ENCODE data around the gene SLC25A51.

Gene SLC25A51

DNA sequence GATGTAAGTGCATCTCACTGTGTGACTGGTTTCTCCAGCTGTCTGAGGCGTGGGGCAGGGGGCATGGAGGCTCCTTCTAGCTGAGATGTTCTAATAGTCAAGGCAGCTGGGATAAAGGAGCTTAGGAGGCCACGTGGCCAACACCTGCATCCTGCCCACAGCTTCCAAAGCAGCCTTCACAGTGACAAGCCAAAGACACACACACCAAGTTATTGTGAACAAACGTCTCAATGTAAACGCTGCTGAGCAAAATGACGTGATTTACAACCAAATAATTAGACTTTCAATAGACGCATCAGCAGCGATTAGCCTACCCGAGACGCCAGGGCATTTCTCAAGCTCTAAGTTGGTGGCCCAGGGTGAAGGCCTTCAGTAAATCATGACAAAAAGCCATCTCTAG is 23.2 kb upstream of the SLC25A51 start:
- H3K4me3 Mint-ChIP-seq, result no peak overlapping the region
- H3K9me3 Mint-ChIP-seq (ENCODE audit: low read depth), result no peaks in the 10 kb centered on the region
- H3K27me3 Mint-ChIP-seq, result no peaks in the 10 kb centered on the region
- no peaks in the 10 kb centered on the region for H3K36me3 Mint-ChIP-seq
- no peaks in the 10 kb centered on the region for H3K4me1 Mint-ChIP-seq (ENCODE audit: low read depth)
- no peak overlapping the region for H3K27ac Mint-ChIP-seq

DNA sequence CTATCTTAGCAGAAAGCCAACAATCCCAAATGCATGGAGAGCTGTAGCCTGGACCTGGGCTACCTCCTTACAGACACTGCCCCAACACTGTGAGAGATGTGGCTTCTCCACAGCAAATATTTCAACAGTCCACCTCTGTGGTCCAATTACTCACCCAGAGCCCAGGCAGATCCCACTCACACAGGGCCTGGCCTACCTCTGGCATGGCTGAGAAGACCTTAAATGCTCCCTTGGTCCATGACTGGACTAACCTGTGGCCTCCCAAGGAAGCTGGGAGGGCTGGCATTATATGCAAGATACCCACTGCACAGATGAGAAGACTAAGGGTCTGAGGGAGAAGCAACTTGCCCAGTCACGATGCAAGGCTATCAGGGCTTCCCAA is 22.8 kb upstream of the SLC25A51 start:
- H3K27me3 Mint-ChIP-seq, result no peaks in the 10 kb centered on the region
- H3K9me3 Mint-ChIP-seq (ENCODE audit: low read depth), result no peaks in the 10 kb centered on the region
- H3K4me3 Mint-ChIP-seq, result no peak overlapping the region
- H3K36me3 Mint-ChIP-seq, result no peaks in the 10 kb centered on the region
- H3K27ac Mint-ChIP-seq, result no peak overlapping the region
- H3K4me1 Mint-ChIP-seq (ENCODE audit: low read depth), result no peaks in the 10 kb centered on the region

DNA sequence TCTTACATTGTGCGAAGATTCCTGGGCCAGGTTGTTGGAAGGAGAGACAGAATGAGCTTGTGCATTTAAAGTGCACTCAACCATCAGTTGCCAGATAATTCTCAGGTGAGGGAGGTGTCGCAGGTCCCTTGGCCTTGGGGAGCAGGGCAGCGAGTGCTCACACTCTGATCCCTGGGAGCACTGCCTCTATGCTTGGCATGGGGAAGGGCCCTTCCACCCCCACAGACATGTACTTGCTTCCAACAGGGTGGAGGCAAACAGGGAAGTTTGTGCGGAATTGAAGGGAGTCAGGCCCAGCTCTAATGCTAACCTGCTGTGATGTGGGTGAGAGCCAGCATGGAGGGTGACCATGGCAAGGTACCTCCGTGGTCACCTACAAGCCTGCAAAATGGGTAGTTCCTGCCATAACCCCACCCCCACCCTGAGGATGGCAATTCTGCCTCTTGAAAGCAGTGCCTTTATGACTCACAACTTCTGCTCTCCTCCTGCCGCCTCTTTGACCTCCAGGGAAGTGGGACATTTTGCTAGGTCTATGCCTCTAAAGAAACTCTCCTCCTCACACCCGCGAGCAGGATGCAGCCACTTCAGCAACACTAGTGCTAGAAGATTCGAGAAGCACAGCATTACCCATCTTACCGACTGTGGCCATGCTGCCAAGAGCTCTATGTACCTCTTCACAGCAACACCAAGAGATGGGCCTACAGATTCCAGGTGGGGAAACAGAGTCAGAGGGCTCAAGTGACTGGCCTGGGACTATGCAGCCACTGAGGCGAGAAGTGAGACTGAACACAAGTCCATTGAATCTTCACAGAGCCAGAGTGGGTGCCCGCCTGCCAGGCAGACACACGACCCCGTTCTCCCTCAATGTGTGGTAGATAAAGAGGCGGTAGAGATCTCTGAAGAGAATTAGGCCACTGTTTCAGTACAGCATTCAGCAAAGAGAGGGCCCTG is 22.1 kb upstream of the SLC25A51 start:
- no peaks in the 10 kb centered on the region for H3K27me3 Mint-ChIP-seq
- H3K9me3 Mint-ChIP-seq (ENCODE audit: low read depth), result no peaks in the 10 kb centered on the region
- H3K27ac Mint-ChIP-seq, result no peak overlapping the region
- H3K36me3 Mint-ChIP-seq, result no peaks in the 10 kb centered on the region
- no peaks in the 10 kb centered on the region for H3K4me1 Mint-ChIP-seq (ENCODE audit: low read depth)
- H3K4me3 Mint-ChIP-seq, result no peak overlapping the region

DNA sequence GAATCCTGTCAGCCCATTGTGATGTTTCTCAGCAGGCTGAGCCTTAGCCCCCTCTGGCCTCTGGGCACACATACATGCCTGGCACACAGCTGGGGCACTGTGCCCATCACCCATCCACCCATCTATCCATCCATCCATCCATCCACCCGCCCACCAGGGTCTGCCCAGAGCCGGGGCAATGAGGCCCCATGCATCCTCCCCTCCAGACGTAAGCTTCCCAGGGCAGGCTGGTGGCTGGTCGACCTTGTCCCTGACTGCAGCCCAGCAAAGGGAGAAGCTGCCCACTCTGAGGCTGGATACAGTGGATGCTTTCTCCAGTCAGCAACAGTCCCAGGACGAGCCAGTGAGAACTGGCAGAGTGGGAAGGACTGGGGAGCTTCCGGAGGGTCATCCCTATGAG is 21.1 kb upstream of the SLC25A51 start:
- Mint-ChIP-seq H3K4me3 (no peak overlapping the region), H3K27ac (no peak overlapping the region), H3K27me3 (no peaks in the 10 kb centered on the region), H3K9me3 (ENCODE audit: low read depth) (no peaks in the 10 kb centered on the region), H3K36me3 (no peaks in the 10 kb centered on the region), H3K4me1 (ENCODE audit: low read depth) (no peaks in the 10 kb centered on the region)

DNA sequence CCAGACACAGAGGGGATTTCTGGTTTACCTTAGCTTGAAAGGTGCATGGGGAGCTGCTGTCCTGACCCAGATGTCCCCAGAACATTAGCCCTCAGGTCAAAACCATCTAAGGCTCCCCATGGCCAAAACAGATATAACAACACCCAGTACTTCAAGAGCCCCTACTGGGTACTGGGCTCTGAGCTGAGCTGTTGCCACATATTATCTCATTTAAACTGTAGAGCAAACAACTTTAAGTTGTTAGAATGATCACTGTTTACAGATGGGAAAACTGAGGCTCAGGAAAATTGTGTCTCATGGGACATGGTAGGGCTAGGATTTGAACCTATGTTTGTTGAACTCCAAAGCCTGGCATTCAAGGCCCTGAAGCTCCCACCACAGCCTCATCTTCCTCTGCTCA is 20.6 kb upstream of the SLC25A51 start:
- H3K4me1 Mint-ChIP-seq (ENCODE audit: low read depth), result no peaks in the 10 kb centered on the region
- H3K27ac Mint-ChIP-seq, result no peak overlapping the region
- no peaks in the 10 kb centered on the region for H3K36me3 Mint-ChIP-seq
- H3K4me3 Mint-ChIP-seq, result no peak overlapping the region
- H3K9me3 Mint-ChIP-seq (ENCODE audit: low read depth), result no peaks in the 10 kb centered on the region
- no peaks in the 10 kb centered on the region for H3K27me3 Mint-ChIP-seq

DNA sequence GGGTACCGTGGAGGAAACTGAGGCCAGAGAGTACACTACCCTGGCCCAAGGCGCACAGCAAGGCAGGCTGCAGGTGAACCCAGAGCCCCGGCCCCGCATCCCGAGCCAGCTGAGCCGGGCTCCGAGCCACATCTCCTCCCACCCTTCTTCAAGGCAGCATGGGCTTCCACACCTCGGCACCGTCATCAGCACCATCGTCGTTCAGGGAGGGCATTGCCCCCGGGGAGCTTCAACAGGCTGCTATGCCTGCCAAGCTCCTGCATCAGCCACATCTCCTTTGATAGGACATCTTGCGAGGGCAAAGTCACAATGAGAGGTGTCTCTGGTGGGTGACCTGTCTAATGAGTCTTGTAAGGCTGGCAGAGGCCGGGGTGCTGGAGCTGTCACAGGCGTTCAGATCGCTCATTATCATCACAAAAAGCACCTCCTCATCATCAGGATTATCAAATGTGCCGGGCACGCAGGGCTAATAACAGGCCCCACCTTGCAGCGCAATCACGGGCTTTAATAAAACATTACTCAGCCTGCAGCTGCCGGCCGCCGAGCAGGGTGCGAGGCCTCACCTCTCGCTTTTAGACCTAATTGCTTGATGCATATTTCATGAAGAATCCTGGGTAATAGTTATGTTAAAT is 20.0 kb upstream of the SLC25A51 start:
- Mint-ChIP-seq H3K27ac (no peak overlapping the region), H3K4me3 (no peak overlapping the region), H3K36me3 (no peaks in the 10 kb centered on the region), H3K27me3 (no peaks in the 10 kb centered on the region), H3K4me1 (ENCODE audit: low read depth) (no peaks in the 10 kb centered on the region), H3K9me3 (ENCODE audit: low read depth) (no peaks in the 10 kb centered on the region)

DNA sequence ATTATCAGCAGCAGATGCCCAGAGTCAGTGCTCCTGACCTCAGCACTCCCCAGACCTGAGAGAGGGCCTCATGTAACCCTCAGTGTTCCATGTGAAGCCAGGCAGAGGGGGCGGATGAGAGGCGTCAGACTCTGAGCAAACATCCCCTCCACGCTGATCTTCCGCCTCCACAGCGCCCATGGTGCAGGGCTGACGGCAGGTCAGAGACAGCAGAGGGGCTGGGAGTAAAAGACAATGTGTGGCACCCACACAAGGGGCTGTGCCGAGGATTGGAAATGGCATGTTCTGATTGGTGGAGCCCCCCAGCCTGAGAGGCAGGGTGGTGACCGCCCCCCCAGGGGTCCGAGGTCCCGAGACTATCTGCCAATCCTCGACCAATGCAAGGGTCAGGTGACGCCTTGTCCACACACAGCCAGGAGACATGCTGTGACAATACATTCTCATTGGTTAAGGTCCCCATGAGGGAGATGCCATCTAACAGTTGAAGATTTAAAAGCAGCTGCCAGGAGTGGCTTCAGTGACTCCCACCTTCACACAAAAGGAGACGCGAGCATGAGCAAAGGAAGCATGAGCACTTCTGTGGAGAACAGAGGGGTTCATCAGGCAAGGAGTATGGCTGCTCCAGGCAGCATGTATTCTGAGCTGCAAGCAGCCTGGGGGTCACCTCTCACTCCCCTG is 19.3 kb upstream of the SLC25A51 start:
- Mint-ChIP-seq H3K9me3 (ENCODE audit: low read depth) (no peaks in the 10 kb centered on the region), H3K27me3 (no peaks in the 10 kb centered on the region), H3K27ac (no peak overlapping the region), H3K4me1 (ENCODE audit: low read depth) (no peaks in the 10 kb centered on the region), H3K4me3 (no peak overlapping the region), H3K36me3 (no peaks in the 10 kb centered on the region)

DNA sequence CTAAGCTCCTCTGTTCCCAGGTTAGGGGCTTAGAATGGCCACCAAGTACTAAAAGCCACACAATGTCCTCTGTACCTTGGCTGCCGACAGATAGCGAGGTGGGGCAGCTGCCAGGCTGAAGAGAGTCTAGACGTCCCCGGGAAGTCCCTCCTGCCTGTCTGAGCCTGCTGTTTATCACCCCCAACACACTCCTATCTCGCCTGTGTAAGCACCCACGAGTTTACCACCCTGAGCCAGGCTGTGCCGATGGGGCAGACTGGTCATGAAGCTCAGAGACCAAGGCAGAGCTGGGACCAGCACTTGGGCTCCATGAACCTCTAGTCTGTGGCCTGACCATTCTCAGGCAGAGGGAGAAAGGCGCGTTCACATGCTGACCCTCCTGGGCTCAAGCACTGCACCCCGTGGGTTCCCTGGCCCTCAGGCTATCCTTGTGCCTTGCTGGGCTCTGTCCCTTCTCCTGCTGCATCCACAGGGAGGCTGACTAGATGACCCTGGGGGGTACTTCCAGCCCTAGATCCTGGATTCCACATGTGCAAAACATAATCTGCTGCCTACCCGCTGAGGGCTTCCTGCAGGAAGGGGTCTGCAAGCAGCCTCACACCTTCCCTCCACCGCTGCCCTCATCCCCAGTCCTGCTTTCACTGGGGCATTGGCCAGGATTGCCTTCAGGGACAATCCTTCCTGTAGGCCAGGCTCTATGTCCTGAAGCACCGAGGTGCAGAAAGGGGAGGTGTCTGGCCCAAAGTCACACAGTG is 18.6 kb upstream of the SLC25A51 start:
- Mint-ChIP-seq H3K36me3 (no peaks in the 10 kb centered on the region), H3K9me3 (ENCODE audit: low read depth) (no peaks in the 10 kb centered on the region), H3K27me3 (no peaks in the 10 kb centered on the region), H3K27ac (no peak overlapping the region), H3K4me3 (no peak overlapping the region), H3K4me1 (ENCODE audit: low read depth) (no peaks in the 10 kb centered on the region)

DNA sequence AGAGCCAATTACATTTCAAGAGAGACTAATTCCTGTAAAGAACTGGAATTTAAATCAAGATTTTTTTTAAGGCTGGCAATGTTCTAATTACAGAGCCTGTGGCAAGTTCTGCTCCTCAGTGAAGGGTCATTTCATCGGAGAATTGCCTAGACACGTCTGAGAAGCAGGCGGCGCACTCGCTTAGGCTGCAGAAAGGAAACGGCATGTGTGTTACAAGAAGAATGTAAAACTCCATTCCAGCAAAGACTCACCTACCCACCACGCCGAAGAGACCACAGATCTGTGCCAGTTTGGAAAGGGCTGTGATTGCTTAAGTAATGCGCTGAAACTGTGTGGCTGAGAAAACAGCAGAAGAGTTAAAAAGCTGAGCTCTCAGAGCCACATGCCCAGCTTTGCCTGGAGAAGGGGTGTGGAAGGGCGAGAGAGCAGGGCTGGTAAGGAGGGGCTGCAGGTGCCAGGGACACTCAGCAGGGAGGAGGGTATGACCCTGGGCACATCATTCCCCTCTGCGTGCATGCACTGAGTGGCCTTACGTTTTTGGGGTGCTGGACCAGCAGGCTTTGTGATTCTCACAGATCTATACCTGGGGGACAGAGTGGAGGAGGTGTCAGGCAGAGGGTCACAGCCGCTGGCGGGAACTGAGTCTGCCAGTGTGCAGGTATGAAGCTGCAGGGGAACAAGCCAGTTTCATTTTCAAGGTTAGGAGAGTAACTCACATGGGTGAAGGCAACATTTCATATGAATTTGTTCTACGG is 17.8 kb upstream of the SLC25A51 start:
- no peak overlapping the region for H3K27ac Mint-ChIP-seq
- no peaks in the 10 kb centered on the region for H3K4me1 Mint-ChIP-seq (ENCODE audit: low read depth)
- H3K36me3 Mint-ChIP-seq, result no peaks in the 10 kb centered on the region
- H3K4me3 Mint-ChIP-seq, result no peak overlapping the region
- H3K9me3 Mint-ChIP-seq (ENCODE audit: low read depth), result no peaks in the 10 kb centered on the region
- no peaks in the 10 kb centered on the region for H3K27me3 Mint-ChIP-seq

DNA sequence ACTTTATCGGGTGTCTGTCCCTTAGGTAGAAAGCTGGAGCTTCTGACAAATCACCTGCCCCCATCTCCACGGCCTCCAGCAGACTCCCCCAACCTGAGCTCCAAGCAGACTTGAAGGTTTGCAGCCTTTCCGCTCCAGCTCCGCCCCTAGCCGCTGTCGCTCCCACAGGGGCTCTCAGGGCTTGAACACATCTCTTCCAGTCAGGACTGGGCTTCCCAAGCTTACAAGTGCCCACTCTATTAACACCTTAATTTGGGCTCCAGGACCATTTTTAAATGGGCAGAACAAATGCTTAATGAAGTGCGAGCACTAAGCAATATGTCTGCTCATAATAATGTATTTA is 17.2 kb upstream of the SLC25A51 start:
- Mint-ChIP-seq H3K9me3 (ENCODE audit: low read depth) (no peaks in the 10 kb centered on the region), H3K27ac (no peak overlapping the region), H3K36me3 (no peaks in the 10 kb centered on the region), H3K4me1 (ENCODE audit: low read depth) (no peaks in the 10 kb centered on the region), H3K27me3 (no peaks in the 10 kb centered on the region), H3K4me3 (no peak overlapping the region)

DNA sequence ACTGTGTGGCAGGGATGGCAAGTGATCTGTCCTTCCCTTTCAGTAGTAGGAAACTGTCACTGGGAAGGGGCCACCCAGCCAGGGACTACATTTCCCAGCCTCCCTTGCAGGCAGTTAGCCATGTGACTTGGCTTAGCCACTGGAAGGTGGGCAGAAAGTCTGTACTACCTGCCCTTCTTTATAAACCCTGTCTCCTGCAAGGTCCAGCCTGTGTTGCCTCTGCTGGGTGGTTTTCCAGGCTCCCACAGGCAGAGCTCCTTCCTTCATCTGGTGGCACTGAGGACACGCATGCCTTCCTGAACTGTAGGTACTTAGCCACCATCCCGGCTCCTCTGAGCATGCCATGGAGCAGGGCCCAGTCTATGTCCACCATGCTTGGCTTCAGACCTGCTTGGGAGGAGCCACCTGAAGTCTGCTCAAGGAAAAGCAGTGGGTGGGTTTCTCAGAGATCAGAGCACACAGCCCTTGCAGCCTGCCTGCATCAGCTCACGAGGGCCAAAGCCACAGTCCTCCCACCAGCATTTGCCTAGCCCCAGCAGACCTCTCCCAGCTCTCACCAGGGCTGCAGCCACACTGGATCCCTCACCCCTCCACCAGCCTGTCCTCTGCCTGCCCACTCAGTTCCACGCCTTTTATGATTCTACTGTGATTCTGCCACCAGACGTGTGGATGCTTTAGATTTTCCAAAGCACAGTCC is 16.7 kb upstream of the SLC25A51 start:
- no peaks in the 10 kb centered on the region for H3K9me3 Mint-ChIP-seq (ENCODE audit: low read depth)

DNA sequence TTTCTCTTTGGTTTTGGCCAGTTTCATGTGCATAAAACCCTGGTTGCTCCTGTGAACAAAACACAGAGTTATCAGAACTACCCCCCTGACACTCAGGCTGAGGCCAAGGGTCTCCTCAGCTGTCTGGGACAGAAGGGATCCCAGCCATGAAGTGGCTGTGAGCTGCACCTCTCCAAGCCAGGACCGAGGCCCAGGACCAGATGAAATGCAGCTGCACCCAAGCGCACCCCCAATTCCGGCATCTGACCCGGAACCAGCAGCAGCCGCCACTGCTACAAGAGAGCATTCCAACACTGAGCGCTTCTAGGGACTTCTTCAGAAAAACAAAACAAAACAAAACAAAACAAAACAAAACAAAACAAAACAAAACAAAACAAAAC is 16.0 kb upstream of the SLC25A51 start:
- no peak overlapping the region for H3K4me3 Mint-ChIP-seq
- no peaks in the 10 kb centered on the region for H3K4me1 Mint-ChIP-seq (ENCODE audit: low read depth)
- no peaks in the 10 kb centered on the region for H3K9me3 Mint-ChIP-seq (ENCODE audit: low read depth)
- H3K27ac Mint-ChIP-seq, result no peak overlapping the region
- H3K36me3 Mint-ChIP-seq, result no peaks in the 10 kb centered on the region
- H3K27me3 Mint-ChIP-seq, result no peaks in the 10 kb centered on the region

More for the DNA sequence above, 16.7 kb upstream of the SLC25A51 start:
- Mint-ChIP-seq H3K36me3 (no peaks in the 10 kb centered on the region), H3K27me3 (no peaks in the 10 kb centered on the region), H3K27ac (no peak overlapping the region), H3K4me3 (no peak overlapping the region), H3K4me1 (ENCODE audit: low read depth) (no peaks in the 10 kb centered on the region)

DNA sequence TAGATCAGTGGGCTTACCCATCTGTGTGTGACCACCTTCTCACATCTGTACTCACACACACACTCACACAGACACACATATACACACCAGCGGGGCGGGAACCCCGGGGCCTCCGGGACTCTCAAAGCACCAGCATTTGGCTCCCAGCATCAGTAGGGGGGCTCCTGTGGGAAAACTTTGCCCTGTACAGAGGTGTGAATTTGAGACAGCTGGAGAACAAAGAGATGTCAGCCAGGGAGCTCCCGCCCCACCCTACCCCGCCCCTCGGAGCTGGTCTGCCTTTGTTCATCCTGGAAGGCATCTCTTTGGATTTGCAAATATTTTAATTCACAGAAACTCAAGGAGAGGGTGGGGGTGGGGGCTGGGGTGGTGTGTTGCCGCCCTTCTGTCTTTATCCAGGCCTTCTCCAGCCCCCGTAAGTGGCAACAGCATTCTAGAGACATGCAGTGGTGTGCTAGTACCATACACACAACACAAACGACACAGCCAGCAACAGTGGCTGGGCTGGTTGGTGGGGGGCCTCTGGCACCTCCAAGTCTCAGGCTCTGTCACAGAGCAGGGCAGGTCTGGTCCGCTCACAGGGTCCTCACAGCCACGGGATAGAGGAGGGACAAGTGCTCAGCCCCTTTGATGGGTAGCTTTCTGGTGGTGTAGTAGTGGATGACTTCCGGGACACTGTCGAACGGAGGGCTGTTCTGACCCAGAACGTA is 15.5 kb upstream of the SLC25A51 start:
- Mint-ChIP-seq H3K4me3 (no peak overlapping the region), H3K9me3 (ENCODE audit: low read depth) (no peaks in the 10 kb centered on the region), H3K4me1 (ENCODE audit: low read depth) (no peaks in the 10 kb centered on the region), H3K36me3 (no peaks in the 10 kb centered on the region), H3K27me3 (no peaks in the 10 kb centered on the region), H3K27ac (no peak overlapping the region)
